Measurements from ENCODE around the gene CRTC3. TPM values are rescaled to one million over a fixed set of nuclear protein-coding genes. Genes with fewer than 3 reads are reported as not detected.

Gene CRTC3
- total RNA-seq, 1 experiment from 2014 or later, result 45.0 TPM

GRCh38 chr15:90483637-90484036 lies 46.1 kb upstream of the CRTC3 start:
- Histone ChIP-seq H3K27me3 (ENCODE audit: control insufficient read depth, insufficient read depth, low read length) (no peaks in the 10 kb centered on the region), H3K4me1 (ENCODE audit: control insufficient read depth, insufficient read depth, low read length) (peaks cover 4% of the 10 kb centered on the region; the same call in 1 of the 2 replicates), H3K36me3 (ENCODE audit: control insufficient read depth, insufficient read depth, low read length) (peaks cover 43% of the 10 kb centered on the region), H3K4me3 (ENCODE audit: low read depth in 2 of 2, low read length in 2 of 2) (no peak overlapping the region), H3K27ac (ENCODE audit: low read length) (no peak overlapping the region), H3K9me3 (ENCODE audit: control insufficient read depth, insufficient read depth, low read depth, low read length) (no peaks in the 10 kb centered on the region)
- BruUV-seq (replicated peaks), result no TSS peak
- intact Hi-C loops (cut with micrococcal nuclease; ENCODE audit: unreplicated experiment) (no loop called here), in situ Hi-C loops (cut with HindIII; ENCODE audit: low pct_unique_long_range_greater_than_20kb, low sequenced_read_pairs) (no loop called here)
- no peak for DNase-seq (ENCODE audit: low read depth, low spot score)
- ATAC-seq, result no peak
- CTCF ChIA-PET, result no interaction called here
- TF ChIP-seq CTCF (IDR thresholded peaks at IDR 0.05) (no peak), TCF7L2 (IDR thresholded peaks at IDR 0.05; ENCODE audit: low read depth, low read length) (no peak), POLR2AphosphoS5 (IDR thresholded peaks at IDR 0.05; ENCODE audit: low read depth, low read length) (no peak), SIN3A (IDR thresholded peaks at IDR 0.05; ENCODE audit: borderline replicate concordance, insufficient read depth, low read depth, low read length) (no peak), REST (IDR thresholded peaks at IDR 0.05; ENCODE audit: insufficient read depth in 1 of 2, low read depth in 2 of 2, low read length in 1 of 2) (no peak)
- POLR2A ChIA-PET, result no interaction called here

- TF ChIP-seq REST (IDR thresholded peaks at IDR 0.05; ENCODE audit: insufficient read depth in 1 of 2, low read depth in 2 of 2, low read length in 1 of 2), result no peak
- no peak for TF ChIP-seq POLR2AphosphoS5 (IDR thresholded peaks at IDR 0.05; ENCODE audit: low read depth, low read length)
- TF ChIP-seq SIN3A (IDR thresholded peaks at IDR 0.05; ENCODE audit: borderline replicate concordance, insufficient read depth, low read depth, low read length), result no peak
- TF ChIP-seq TCF7L2 (IDR thresholded peaks at IDR 0.05; ENCODE audit: low read depth, low read length), result no peak
- no peak for TF ChIP-seq CTCF (IDR thresholded peaks at IDR 0.05)
- CTCF ChIA-PET, result no interaction called here
- Histone ChIP-seq H3K36me3 (ENCODE audit: control insufficient read depth, insufficient read depth, low read length) (peaks cover 53% of the 10 kb centered on the region), H3K4me3 (ENCODE audit: low read depth in 2 of 2, low read length in 2 of 2) (no peak overlapping the region), H3K9me3 (ENCODE audit: control insufficient read depth, insufficient read depth, low read depth, low read length) (no peaks in the 10 kb centered on the region), H3K27me3 (ENCODE audit: control insufficient read depth, insufficient read depth, low read length) (no peaks in the 10 kb centered on the region), H3K27ac (ENCODE audit: low read length) (no peak overlapping the region), H3K4me1 (ENCODE audit: control insufficient read depth, insufficient read depth, low read length) (no peaks in the 10 kb centered on the region)
- in situ Hi-C loops (cut with HindIII; ENCODE audit: low pct_unique_long_range_greater_than_20kb, low sequenced_read_pairs), result no loop called here
- ATAC-seq, result no peak
- intact Hi-C loops (cut with micrococcal nuclease; ENCODE audit: unreplicated experiment), result no loop called here
- no peak for DNase-seq (ENCODE audit: low read depth, low spot score)
- BruUV-seq (replicated peaks), result no TSS peak
- POLR2A ChIA-PET, result interaction anchor here (0.5 kb wide), 1 partner anchor 18 kb away, joined by 4 read pairs; no protein-coding TSS in a partner anchor
Measured at GRCh38 chr15:90487186-90487585, 42.5 kb upstream of the CRTC3 start.

All from Panc1 (cell line).